Smooth muscle cell (in vitro differentiated cells): ENCODE data around the gene PCSK2. TPM values are rescaled to one million over a fixed set of nuclear protein-coding genes. Genes with fewer than 3 reads are reported as not detected.

ENCODE experiments used
- DNase-seq: peaks from one replicate; lab custom pipeline; 2025; ENCODE audit not compliant: unreplicated experiment; lab: John Stamatoyannopoulos, UW
- H2AFZ ChIP-seq: fragments of 200-600 bp; sonication (generic); 2 replicates; pipeline ENCODE4 v1.6.0; 2016; ENCODE audit warnings: antibody characterized with exemption, low read depth, mild to moderate bottlenecking
- H3F3A ChIP-seq: fragments of 200-600 bp; sonication (generic); 2 replicates; pipeline ENCODE4 v1.6.0; 2017; ENCODE audit warnings: antibody characterized with exemption, low read depth
- H3K27ac ChIP-seq: fragments of 200-600 bp; sonication (generic); 2 replicates; pipeline ENCODE4 v1.5.1; 2016; ENCODE audit warnings: low read depth, mild to moderate bottlenecking
- H3K27me3 ChIP-seq: fragments of 200-600 bp; sonication (generic); 2 replicates; pipeline ENCODE4 v1.6.1; 2016; ENCODE audit warnings: low read depth, mild to moderate bottlenecking
- H3K36me3 ChIP-seq: fragments of 200-600 bp; sonication (generic); 2 replicates; pipeline ENCODE4 v1.5.1; 2016; ENCODE audit warnings: low read depth
- H3K4me1 ChIP-seq: fragments of 200-600 bp; sonication (generic); 2 replicates; pipeline ENCODE4 v1.5.1; 2016; ENCODE audit warnings: low read depth
- H3K4me2 ChIP-seq: fragments of 200-600 bp; sonication (generic); 2 replicates; pipeline ENCODE4 v1.6.0; 2016; ENCODE audit warnings: mild to moderate bottlenecking
- H3K4me3 ChIP-seq: fragments of 200-600 bp; sonication (generic); 2 replicates; pipeline ENCODE4 v1.5.1; 2016; ENCODE audit warnings: mild to moderate bottlenecking
- H3K79me2 ChIP-seq: fragments of 200-600 bp; sonication (generic); 2 replicates; pipeline ENCODE4 v1.6.0; 2016; ENCODE audit warnings: low read depth, mild to moderate bottlenecking
- H3K9ac ChIP-seq: fragments of 200-600 bp; sonication (generic); 2 replicates; pipeline ENCODE4 v1.6.0; 2016; ENCODE audit warnings: low read depth
- H3K9me3 ChIP-seq: fragments of 200-600 bp; sonication (generic); replicated peaks from 2 replicates; pipeline ENCODE4 v1.5.1; 2016; ENCODE audit warnings: low read depth
- H4K20me1 ChIP-seq: fragments of 200-600 bp; sonication (generic); 2 replicates; pipeline ENCODE4 v1.6.0; 2016; ENCODE audit warnings: low read depth
- WGBS: methylation state at CpG from one replicate; pipeline ENCODE4 v1.1.7; 2016; ENCODE audit warnings: low lambda C conversion rate; 5-methylcytosine and 5-hydroxymethylcytosine counted together
- polyA plus RNA-seq: library from polyadenylated mRNA; unstranded; fragments of >200 nt; fragmentation: Nextera tagmentation; extraction: Ambion mirVana; gene quantifications from 2 replicates; pipeline ENCODE4 v1.2.1, GENCODE V29; 2016
- total RNA-seq: library from RNA; depleted of rRNA; stranded (reverse); fragments of >200 nt; gene quantifications from 2 replicates; pipeline ENCODE4 v1.2.3, GENCODE V29; 2014
- TF ChIP-seq, protein P1 (sequence below): fragments of 200-600 bp; sonication (generic); IDR thresholded peaks from 2 replicates; pipeline ENCODE4 v1.5.1; 2017; ENCODE audit warnings: borderline replicate concordance, mild to moderate bottlenecking, antibody characterized with exemption; ENCODE audit not compliant: insufficient read depth, poor library complexity, severe bottlenecking

The PCSK2 gene
- total and polyA plus RNA-seq, 2 experiments from 2014 or later = not detected

DNA sequence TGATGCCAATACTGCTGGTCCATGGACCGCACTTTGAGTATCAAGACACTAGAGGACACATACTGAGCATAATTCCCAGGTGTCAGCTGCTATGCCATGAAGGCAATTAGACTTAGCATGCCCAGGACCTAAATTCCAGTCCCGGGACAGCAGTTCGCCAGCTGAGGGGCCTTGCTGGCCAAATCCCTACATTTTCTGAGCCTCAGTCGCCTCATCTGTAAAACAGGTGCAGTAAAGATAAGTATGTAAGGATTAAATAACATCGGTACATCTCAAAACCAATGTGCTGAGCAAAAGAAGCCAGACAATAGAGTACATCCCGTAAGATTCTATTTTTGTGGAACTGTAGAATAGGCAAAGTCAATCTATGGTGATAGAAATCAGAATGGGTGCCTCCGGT lies 303.3 kb downstream of the PCSK2 start:
- H4K20me1 ChIP-seq = no peaks in the 10 kb centered on the region
- H3K4me3 ChIP-seq = no peak overlapping the region
- H3K79me2 ChIP-seq = no peaks in the 10 kb centered on the region
- no peak overlapping the region for H3K9ac ChIP-seq
- no peak overlapping the region for H3K27ac ChIP-seq
- no peak overlapping the region for H2AFZ ChIP-seq
- TF ChIP-seq, protein P1, sequence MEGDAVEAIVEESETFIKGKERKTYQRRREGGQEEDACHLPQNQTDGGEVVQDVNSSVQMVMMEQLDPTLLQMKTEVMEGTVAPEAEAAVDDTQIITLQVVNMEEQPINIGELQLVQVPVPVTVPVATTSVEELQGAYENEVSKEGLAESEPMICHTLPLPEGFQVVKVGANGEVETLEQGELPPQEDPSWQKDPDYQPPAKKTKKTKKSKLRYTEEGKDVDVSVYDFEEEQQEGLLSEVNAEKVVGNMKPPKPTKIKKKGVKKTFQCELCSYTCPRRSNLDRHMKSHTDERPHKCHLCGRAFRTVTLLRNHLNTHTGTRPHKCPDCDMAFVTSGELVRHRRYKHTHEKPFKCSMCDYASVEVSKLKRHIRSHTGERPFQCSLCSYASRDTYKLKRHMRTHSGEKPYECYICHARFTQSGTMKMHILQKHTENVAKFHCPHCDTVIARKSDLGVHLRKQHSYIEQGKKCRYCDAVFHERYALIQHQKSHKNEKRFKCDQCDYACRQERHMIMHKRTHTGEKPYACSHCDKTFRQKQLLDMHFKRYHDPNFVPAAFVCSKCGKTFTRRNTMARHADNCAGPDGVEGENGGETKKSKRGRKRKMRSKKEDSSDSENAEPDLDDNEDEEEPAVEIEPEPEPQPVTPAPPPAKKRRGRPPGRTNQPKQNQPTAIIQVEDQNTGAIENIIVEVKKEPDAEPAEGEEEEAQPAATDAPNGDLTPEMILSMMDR = no peak
- no peaks in the 10 kb centered on the region for H3K9me3 ChIP-seq
- H3K4me2 ChIP-seq = peak overlapping the region; percentile 89
- peaks cover 8% of the 10 kb centered on the region for H3K4me1 ChIP-seq
- no peak for DNase-seq
- H3F3A ChIP-seq = peaks cover 4% of the 10 kb centered on the region
- H3K27me3 ChIP-seq = no peaks in the 10 kb centered on the region
- H3K36me3 ChIP-seq = no peaks in the 10 kb centered on the region
- 84% methylated on average over 7 of the region's 7 CpGs for WGBS

DNA sequence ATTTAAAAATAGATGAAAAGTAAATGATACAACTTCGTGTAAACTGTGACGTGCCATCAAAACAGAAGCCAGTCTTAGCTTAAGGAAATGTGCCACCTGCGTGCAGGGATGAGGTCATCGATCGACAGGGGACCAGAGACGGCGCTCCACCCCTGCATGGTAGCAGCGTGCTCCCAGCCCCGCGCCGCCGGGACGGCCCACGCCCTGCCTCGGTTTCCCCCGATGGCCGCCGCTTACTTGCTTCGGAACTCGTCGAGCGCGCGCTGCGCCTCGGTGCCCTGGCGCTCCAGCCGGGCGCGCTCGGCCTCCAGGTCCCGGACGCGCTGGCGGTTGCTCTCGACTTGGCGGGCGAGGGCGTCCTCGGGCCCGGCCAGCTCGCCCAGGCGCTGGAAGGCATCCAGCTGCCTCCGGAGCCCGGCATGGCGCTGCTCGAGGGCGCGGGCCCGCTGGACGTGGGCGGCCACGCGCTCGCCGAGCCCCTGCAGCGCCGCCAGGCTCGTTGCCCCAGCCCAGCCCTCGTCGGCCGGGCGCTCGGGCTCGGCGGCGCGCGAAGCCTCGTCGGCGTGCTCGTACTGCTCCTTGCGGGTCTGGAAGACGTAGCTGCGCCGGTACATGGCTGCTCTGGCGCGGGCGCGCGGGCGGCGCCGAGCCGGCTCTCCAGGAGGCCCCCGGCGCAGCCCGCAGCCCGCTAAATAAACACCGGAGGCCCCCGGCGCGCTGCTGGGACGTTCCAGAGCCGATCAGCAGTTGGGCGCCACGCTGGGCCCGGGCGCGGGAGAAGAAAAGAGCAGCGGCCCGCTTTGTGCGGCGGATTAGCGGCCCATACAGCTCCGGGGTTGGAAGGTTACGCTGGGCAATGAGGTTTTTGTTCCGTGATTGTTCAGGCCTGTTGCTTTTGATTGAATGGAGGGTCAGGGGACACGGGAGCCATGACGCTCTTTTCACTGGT lies 304.1 kb downstream of the PCSK2 start, which contains the start of gene BFSP1:
TSS of gene BFSP1 (minus strand) at position 664 of the 949 bp plus-strand sequence. CDS start at position 614, 50 bp downstream.
- no peaks in the 10 kb centered on the region for H3K27me3 ChIP-seq
- no peaks in the 10 kb centered on the region for H3K9me3 ChIP-seq
- peak within 1 kb of the TSS; percentile 89 for H3K4me2 ChIP-seq
- peak within 1 kb of the TSS; percentile 27 for H3K9ac ChIP-seq
- TF ChIP-seq, protein P1 = no peak
- no peaks in the 10 kb centered on the region for H3K36me3 ChIP-seq
- peak within 1 kb of the TSS; percentile 89 for H2AFZ ChIP-seq
- H4K20me1 ChIP-seq = no peaks in the 10 kb centered on the region
- H3K79me2 ChIP-seq = no peaks in the 10 kb centered on the region
- H3F3A ChIP-seq = peaks cover 4% of the 10 kb centered on the region
- no peak within 1 kb of the TSS for H3K27ac ChIP-seq
- H3K4me1 ChIP-seq = peaks cover 8% of the 10 kb centered on the region
- peak; percentile 30 for DNase-seq
- H3K4me3 ChIP-seq = peak within 1 kb of the TSS; percentile 62
- WGBS = 2% methylated on average over 90 of the region's 111 CpGs

DNA sequence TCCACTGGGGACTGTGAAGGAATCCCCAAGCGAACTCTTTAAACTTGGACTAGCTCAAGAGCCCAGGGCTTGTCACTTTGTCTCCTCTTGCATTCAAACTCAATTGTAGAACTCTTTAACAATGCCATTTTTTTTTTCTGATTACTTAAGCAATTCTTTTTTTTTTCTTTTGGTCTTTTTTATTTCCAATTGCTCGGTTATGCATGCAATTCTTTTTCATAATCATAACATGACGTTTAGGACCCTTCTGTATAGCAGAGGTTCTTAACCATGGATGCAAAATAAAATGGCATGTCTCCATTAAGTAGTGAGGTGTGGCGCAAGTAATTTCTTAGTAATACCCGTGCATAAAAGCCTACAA lies 304.8 kb downstream of the PCSK2 start:
- Histone ChIP-seq H3K79me2 (no peaks in the 10 kb centered on the region), H3K27ac (no peak overlapping the region), H3K27me3 (no peaks in the 10 kb centered on the region), H3F3A (peaks cover 4% of the 10 kb centered on the region), H4K20me1 (no peaks in the 10 kb centered on the region), H3K9ac (peak overlapping the region; percentile 27), H3K4me3 (peak overlapping the region; percentile 62), H3K36me3 (no peaks in the 10 kb centered on the region), H3K4me2 (peak overlapping the region; percentile 89), H2AFZ (peak overlapping the region; percentile 89), H3K9me3 (no peaks in the 10 kb centered on the region), H3K4me1 (peaks cover 8% of the 10 kb centered on the region)
- TF ChIP-seq, protein P1 = no peak
- DNase-seq = no peak
- 57% methylated on average over 5 of the region's 5 CpGs for WGBS
